IPS DF 6.9 (cell line): Measurements from ENCODE around the gene TRPM3.

Source experiments
- DNase-seq: peaks from one replicate; pipeline ENCODE4 v3.0.0-alpha.2; 2013; ENCODE audit warnings: low read depth, low spot score
- H3K27ac ChIP-seq: one replicate; pipeline ENCODE4 v1.5.1; 2013; ENCODE audit warnings: low read length, control low read depth
- H3K27me3 ChIP-seq: 2 replicates; pipeline ENCODE4 v1.6.1; 2013; ENCODE audit warnings: mild to moderate bottlenecking, low read length; ENCODE audit not compliant: control insufficient read depth, insufficient read depth
- H3K36me3 ChIP-seq: 2 replicates; pipeline ENCODE4 v1.6.1; 2013; ENCODE audit warnings: low read length; ENCODE audit not compliant: control insufficient read depth, insufficient read depth
- H3K4me1 ChIP-seq: 2 replicates; pipeline ENCODE4 v1.6.1; 2013; ENCODE audit warnings: low read length; ENCODE audit not compliant: control insufficient read depth, insufficient read depth
- H3K4me3 ChIP-seq: 2 replicates; pipeline ENCODE4 v1.5.1; 2013; ENCODE audit warnings: mild to moderate bottlenecking, low read length
- H3K9me3 ChIP-seq: 2 replicates; pipeline ENCODE4 v1.6.1; 2013; ENCODE audit warnings: low read length, inconsistent platforms; ENCODE audit not compliant: control insufficient read depth, insufficient read depth
- WGBS: extraction: QIAGEN DNeasy Blood & Tissue Kit; methylation state at CpG from one replicate; pipeline ENCODE4 v1.1.7; 2013; ENCODE audit warnings: mixed read lengths, missing lambda C conversion rate; ENCODE audit not compliant: insufficient read length, insufficient coverage; 5-methylcytosine and 5-hydroxymethylcytosine counted together

Gene TRPM3

DNA sequence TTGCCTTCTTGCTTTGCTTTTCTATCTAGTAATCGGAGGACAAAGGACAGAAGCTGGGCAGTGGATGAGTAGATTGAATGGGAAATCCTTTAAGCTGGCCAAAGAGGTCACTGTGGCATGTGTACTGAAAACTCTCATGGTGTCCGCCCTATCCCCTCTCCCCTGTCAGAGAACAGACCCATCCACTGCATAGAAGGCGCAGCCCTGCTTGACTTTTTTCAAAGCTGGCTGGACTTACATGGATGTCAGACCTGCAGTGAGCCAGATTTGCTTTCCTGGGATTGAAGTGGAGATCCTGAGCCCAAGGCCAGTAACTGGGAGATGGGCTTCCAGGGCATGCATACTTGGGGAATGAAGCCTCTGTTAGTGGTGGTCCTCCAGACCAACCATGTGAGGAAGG lies 329.5 kb downstream of the TRPM3 start:
- H3K4me1 ChIP-seq = no peaks in the 10 kb centered on the region
- WGBS = no CpG with 5 or more reads among the region's 3 CpGs
- DNase-seq = no peak

DNA sequence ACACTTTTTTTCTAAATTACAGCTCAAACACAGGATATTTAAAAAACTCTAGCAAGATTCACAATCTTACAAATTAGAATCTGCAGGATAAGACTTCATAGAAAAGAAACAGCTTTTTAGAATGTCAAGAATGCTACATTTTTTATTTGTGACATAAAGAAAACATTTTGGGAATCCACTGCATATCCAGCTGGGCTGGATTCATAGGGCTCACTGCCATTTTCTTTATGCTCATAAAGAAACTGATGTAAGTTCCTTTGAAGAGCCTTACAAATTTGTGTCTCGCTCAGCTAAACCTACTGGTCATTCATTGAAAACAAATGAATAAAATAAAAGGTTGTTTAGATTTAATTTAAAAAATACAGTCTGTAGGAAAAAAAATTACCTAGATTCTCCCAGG lies 332.3 kb downstream of the TRPM3 start:
- H3K27me3 ChIP-seq = no peaks in the 10 kb centered on the region
- no peak for DNase-seq
- H3K36me3 ChIP-seq = no peaks in the 10 kb centered on the region
- H3K9me3 ChIP-seq = no peaks in the 10 kb centered on the region
- no CpG with 5 or more reads among the region's 1 CpG for WGBS
- H3K4me3 ChIP-seq = no peak overlapping the region
- no peak overlapping the region for H3K27ac ChIP-seq
- no peaks in the 10 kb centered on the region for H3K4me1 ChIP-seq

More for the DNA sequence above, 329.5 kb downstream of the TRPM3 start:
- Histone ChIP-seq H3K9me3 (no peaks in the 10 kb centered on the region), H3K4me3 (no peak overlapping the region), H3K36me3 (no peaks in the 10 kb centered on the region), H3K27me3 (no peaks in the 10 kb centered on the region), H3K27ac (no peak overlapping the region)

DNA sequence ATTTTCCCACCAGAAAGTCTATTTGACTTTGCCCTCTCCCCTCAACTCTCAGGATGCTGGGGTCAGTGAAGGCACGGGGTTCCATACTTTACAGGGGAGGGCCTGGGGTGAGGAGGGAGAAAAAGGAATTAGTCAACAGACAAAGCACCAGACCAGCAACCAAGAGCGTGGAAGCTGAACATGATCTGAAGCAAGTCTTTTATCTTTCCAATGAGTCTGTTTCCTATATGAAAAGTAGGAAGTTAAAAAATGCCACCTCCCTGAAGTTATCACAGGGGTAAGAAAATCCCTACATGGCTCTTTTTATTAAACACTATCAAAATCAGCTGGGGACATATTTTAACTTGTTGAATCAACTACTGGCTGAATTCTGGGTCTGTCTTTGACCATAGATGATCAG lies 337.0 kb downstream of the TRPM3 start:
- H3K36me3 ChIP-seq = no peaks in the 10 kb centered on the region
- H3K4me3 ChIP-seq = no peak overlapping the region
- H3K9me3 ChIP-seq = no peaks in the 10 kb centered on the region
- H3K4me1 ChIP-seq = no peaks in the 10 kb centered on the region
- no CpG with 5 or more reads among the region's 2 CpGs for WGBS
- DNase-seq = no peak
- no peak overlapping the region for H3K27ac ChIP-seq
- H3K27me3 ChIP-seq = no peaks in the 10 kb centered on the region

DNA sequence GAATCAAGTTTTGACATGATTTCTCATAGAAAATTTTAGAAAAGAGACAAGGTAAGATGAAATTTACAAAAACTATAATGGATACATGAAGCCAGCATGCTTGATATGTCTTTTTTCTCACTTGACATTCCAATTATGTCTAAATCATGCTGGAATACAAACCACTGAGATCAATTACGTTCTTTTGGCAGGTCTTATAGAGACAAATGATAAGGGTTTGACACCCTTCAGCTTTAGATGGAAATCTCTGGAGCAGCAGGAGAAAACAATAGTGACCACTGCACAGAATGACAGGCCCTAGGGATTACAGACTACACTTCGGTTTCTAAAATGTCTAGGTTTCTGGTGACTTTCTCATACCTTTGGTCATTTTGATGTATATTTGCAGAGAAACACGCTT lies 342.9 kb downstream of the TRPM3 start:
- WGBS = no CpG with 5 or more reads among the region's 3 CpGs
- Histone ChIP-seq H3K9me3 (no peaks in the 10 kb centered on the region), H3K27ac (no peak overlapping the region), H3K36me3 (no peaks in the 10 kb centered on the region), H3K27me3 (no peaks in the 10 kb centered on the region), H3K4me3 (no peak overlapping the region), H3K4me1 (no peaks in the 10 kb centered on the region)
- DNase-seq = no peak

DNA sequence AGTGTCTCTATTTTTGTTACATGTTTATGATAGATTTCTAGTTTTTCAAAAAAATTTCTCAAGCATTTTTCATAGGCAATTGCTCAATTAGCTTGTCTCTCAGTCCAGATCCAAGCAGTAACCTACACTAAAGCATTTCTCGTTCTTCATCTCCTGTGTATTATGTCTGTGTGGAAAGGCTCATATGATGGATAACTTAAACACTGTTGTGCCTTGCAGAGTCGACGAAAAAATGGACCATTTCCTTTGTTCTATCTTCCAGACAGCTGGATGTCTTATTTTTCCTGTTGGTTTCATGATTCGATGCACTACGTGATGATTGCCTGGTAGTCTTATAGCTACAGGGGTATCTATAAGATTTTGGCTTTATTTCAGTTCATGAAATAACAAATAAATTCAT lies 347.8 kb downstream of the TRPM3 start:
- H3K27ac ChIP-seq = no peak overlapping the region
- WGBS = no CpG with 5 or more reads among the region's 5 CpGs
- no peaks in the 10 kb centered on the region for H3K27me3 ChIP-seq
- H3K9me3 ChIP-seq = no peaks in the 10 kb centered on the region
- H3K4me1 ChIP-seq = no peaks in the 10 kb centered on the region
- H3K36me3 ChIP-seq = no peaks in the 10 kb centered on the region
- DNase-seq = no peak
- H3K4me3 ChIP-seq = no peak overlapping the region

DNA sequence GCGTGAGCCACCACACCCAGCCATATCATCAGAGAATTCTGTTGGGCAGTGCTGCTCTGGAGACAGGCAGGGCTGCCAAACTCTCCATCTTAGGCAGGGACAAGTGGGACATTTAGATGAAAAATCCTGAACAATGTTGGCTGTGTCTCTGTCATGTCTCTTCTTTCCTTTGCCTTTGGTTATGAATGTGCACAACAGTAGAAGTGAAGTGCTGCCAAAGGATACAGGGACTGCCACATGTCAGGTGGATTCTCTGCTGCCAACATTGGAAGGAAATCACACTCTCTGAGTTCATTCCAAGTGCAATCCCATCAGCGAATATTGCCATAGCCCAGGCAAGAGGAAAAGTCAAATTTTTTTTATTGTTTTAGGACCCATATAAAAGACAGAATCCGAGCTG lies 348.8 kb downstream of the TRPM3 start:
- Histone ChIP-seq H3K27ac (no peak overlapping the region), H3K4me1 (no peaks in the 10 kb centered on the region), H3K9me3 (no peaks in the 10 kb centered on the region), H3K36me3 (no peaks in the 10 kb centered on the region), H3K4me3 (no peak overlapping the region), H3K27me3 (no peaks in the 10 kb centered on the region)
- no CpG with 5 or more reads among the region's 3 CpGs for WGBS
- DNase-seq = no peak

DNA sequence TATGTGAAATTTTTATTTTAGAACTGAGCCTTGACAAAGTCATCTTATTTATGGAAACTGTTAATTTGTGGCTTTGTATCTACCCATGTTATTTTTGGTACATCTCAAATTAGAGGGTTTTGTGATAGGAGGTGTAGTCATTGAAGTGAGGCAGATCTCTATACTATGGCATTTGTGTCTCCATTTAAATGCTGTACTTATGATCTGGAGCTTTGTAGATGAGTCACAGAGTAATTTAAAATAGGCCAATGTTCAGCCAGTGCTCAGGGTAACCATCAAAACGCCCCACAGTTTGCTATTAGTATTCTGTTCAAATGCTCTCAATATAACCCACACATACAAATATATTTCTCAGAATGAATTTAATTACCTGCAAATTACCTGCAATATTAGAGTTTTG lies 355.5 kb downstream of the TRPM3 start:
- no peaks in the 10 kb centered on the region for H3K36me3 ChIP-seq
- H3K27me3 ChIP-seq = no peaks in the 10 kb centered on the region
- H3K9me3 ChIP-seq = no peaks in the 10 kb centered on the region
- H3K27ac ChIP-seq = no peak overlapping the region
- no peak for DNase-seq
- peaks cover 3% of the 10 kb centered on the region; the same call in 1 of the 2 replicates for H3K4me1 ChIP-seq
- WGBS = no CpG with 5 or more reads among the region's 1 CpG
- no peak overlapping the region for H3K4me3 ChIP-seq

DNA sequence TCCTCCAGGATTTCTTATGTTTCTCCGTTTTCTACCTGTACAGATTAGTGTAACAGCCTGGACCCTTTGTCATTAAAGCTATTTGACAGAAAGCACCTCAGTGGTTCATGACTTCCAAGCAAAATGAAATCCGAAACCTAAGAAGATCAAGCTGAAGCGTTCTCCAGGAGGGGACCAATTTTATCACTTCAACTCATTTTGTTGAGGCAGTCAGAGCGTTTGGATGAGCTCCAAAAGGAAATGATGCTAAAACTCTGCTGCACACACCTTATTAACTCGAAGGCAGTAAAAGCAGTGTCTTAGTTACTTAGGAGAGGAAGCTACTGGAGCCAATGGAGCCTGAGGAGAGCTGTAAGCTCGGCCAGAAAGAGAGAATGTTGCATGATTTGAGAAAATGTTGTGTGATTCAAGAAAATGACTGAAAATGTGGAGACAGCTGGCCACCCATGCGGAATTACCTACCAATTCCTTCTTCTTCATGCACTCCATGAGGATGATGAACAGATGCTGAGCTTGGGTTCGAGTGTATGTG lies 360.2 kb downstream of the TRPM3 start:
- WGBS = no CpG with 5 or more reads among the region's 8 CpGs
- H3K27me3 ChIP-seq = no peaks in the 10 kb centered on the region
- H3K4me1 ChIP-seq = peaks cover 3% of the 10 kb centered on the region; the same call in 1 of the 2 replicates
- H3K27ac ChIP-seq = no peak overlapping the region
- H3K9me3 ChIP-seq = no peaks in the 10 kb centered on the region
- H3K36me3 ChIP-seq = no peaks in the 10 kb centered on the region
- no peak for DNase-seq
- H3K4me3 ChIP-seq = no peak overlapping the region

DNA sequence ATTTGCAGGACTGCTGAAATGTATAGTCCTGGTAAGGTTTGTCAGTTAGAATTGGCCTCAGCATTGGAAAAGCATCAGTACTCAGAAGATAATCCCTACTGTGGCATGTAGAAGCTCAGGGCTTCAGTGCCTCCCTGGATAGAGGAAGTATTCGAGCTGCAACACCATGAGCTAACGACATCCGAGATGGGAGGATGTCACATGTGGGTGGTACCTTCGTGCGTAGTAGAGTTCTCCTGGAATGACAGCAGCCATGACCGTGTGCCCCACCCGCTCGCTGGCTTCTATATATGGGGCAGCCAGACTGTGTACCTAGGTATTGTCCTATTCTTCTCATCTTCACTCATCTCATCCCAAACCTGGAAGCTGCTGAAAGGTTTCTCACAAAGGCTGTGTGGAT lies 361.2 kb downstream of the TRPM3 start:
- H3K4me1 ChIP-seq = peaks cover 3% of the 10 kb centered on the region; the same call in 1 of the 2 replicates
- H3K4me3 ChIP-seq = no peak overlapping the region
- H3K27me3 ChIP-seq = no peaks in the 10 kb centered on the region
- no peaks in the 10 kb centered on the region for H3K9me3 ChIP-seq
- no CpG with 5 or more reads among the region's 8 CpGs for WGBS
- H3K36me3 ChIP-seq = no peaks in the 10 kb centered on the region
- DNase-seq = no peak
- no peak overlapping the region for H3K27ac ChIP-seq

DNA sequence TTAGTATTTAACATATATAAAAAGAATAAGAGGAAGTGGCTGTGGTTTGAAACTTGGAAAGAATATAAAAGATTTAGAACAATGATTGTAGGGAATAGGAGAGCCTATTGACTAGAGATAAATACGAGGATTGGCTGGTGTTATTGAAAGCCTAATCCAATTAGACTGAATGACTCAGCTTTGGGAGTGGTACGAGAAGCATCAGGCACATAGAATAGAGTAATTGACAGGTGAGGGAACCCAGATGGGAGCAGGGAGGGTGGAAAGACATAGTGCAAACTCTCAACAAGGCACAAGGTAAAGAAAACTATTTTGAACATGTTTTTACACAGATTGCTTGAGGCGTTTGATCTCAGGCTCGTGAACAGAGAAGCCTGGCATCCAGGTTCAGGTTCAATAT lies 368.1 kb downstream of the TRPM3 start:
- no peak overlapping the region for H3K4me3 ChIP-seq
- no peak overlapping the region for H3K27ac ChIP-seq
- no CpG with 5 or more reads among the region's 4 CpGs for WGBS
- no peaks in the 10 kb centered on the region for H3K4me1 ChIP-seq
- DNase-seq = no peak
- H3K9me3 ChIP-seq = no peaks in the 10 kb centered on the region
- no peaks in the 10 kb centered on the region for H3K36me3 ChIP-seq
- no peaks in the 10 kb centered on the region for H3K27me3 ChIP-seq

DNA sequence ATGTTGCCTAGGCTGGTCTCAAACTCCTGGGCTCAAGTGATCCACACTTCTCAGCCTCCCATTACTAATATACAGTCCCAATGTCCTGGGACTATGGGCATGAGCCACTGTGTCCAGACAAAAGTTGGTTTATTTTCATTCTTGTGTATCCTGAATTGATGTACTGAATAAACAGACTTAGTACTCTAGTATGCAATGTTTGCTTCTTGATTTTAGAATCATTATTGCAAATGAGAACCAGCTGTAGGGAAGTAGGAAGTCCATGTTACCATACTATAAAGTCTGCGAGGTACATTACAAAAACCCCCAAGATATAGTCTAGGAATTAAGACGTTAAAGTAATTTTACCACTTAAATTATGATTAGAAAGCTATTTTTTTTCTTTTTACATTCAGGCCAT lies 372.4 kb downstream of the TRPM3 start:
- no CpG with 5 or more reads among the region's 2 CpGs for WGBS

More for the DNA sequence above, 372.4 kb downstream of the TRPM3 start:
- no peaks in the 10 kb centered on the region for H3K9me3 ChIP-seq
- H3K36me3 ChIP-seq = no peaks in the 10 kb centered on the region
- no peak overlapping the region for H3K27ac ChIP-seq
- no peaks in the 10 kb centered on the region for H3K4me1 ChIP-seq
- no peaks in the 10 kb centered on the region for H3K27me3 ChIP-seq
- H3K4me3 ChIP-seq = no peak overlapping the region
- no peak for DNase-seq
